Trophoblast cell (in vitro differentiated cells and primary cell): ENCODE results near the gene CDC25B. TPM values are rescaled to one million over a fixed set of nuclear protein-coding genes. Genes with fewer than 3 reads are reported as not detected.

ENCODE experiments used
- DNase-seq, 2 donors: peaks; one replicate each; pipeline ENCODE4 v3.0.0-alpha.2; 2016
- H2AFZ ChIP-seq: 2 replicates; pipeline ENCODE4 v1.6.1; 2013; ENCODE audit warnings: low read length, moderate library complexity, mild to moderate bottlenecking; ENCODE audit not compliant: insufficient read depth, poor library complexity
- H2AK5ac ChIP-seq: 2 replicates; pipeline ENCODE4 v1.6.1; 2013; ENCODE audit warnings: mild to moderate bottlenecking, low read length
- H2BK120ac ChIP-seq: 2 replicates; pipeline ENCODE4 v1.6.1; 2013; ENCODE audit warnings: low read length, mild to moderate bottlenecking, moderate library complexity; ENCODE audit not compliant: insufficient read depth, poor library complexity
- H2BK12ac ChIP-seq: 2 replicates; pipeline ENCODE4 v1.6.1; 2013; ENCODE audit warnings: mild to moderate bottlenecking, low read length, moderate library complexity
- H2BK5ac ChIP-seq: 2 replicates; pipeline ENCODE4 v1.6.1; 2013; ENCODE audit warnings: low read length, low read depth, moderate library complexity, mild to moderate bottlenecking; ENCODE audit not compliant: poor library complexity
- H3K14ac ChIP-seq: 2 replicates; pipeline ENCODE4 v1.6.1; 2013; ENCODE audit warnings: mild to moderate bottlenecking, low read length
- H3K18ac ChIP-seq: 2 replicates; pipeline ENCODE4 v1.6.1; 2013; ENCODE audit warnings: mild to moderate bottlenecking, low read length
- H3K23ac ChIP-seq: 2 replicates; pipeline ENCODE4 v1.6.1; 2013; ENCODE audit warnings: low read length
- H3K27ac ChIP-seq: 2 replicates; pipeline ENCODE4 v1.5.1; 2013; ENCODE audit warnings: low read depth, mild to moderate bottlenecking, inconsistent platforms, low read length, moderate library complexity
- H3K27me3 ChIP-seq: 2 replicates; pipeline ENCODE4 v1.6.1; 2013; ENCODE audit warnings: inconsistent platforms, mild to moderate bottlenecking, low read length, moderate library complexity; ENCODE audit not compliant: insufficient read depth
- H3K36me3 ChIP-seq, 2 experiments: 1 replicate in 1 of 2; 2 replicates in 1 of 2; pipeline ENCODE4 v1.6.1; 2013; ENCODE audit warnings: low read length in 2 of 2, mild to moderate bottlenecking in 2 of 2, moderate library complexity in 1 of 2; ENCODE audit not compliant: insufficient read depth in 2 of 2, control insufficient read depth in 1 of 2
- H3K4ac ChIP-seq: 2 replicates; pipeline ENCODE4 v1.6.1; 2013; ENCODE audit warnings: low read depth, mild to moderate bottlenecking, low read length, moderate library complexity
- H3K4me1 ChIP-seq, 2 experiments: 1 replicate in 1 of 2; 2 replicates in 1 of 2; pipeline ENCODE4 v1.6.1; 2013; ENCODE audit warnings: low read length in 2 of 2, mild to moderate bottlenecking in 2 of 2, moderate library complexity in 1 of 2; ENCODE audit not compliant: insufficient read depth in 2 of 2, control insufficient read depth in 1 of 2
- H3K4me2 ChIP-seq: 2 replicates; pipeline ENCODE4 v1.6.1; 2013; ENCODE audit warnings: inconsistent platforms, mild to moderate bottlenecking, low read length, moderate library complexity
- H3K4me3 ChIP-seq: 2 replicates; pipeline ENCODE4 v1.5.1; 2013; ENCODE audit warnings: mild to moderate bottlenecking, low read depth, low read length, inconsistent platforms
- H3K79me1 ChIP-seq: one replicate; pipeline ENCODE4 v1.6.1; 2013; ENCODE audit warnings: low read length
- H3K79me2 ChIP-seq: 2 replicates; pipeline ENCODE4 v1.6.1; 2013; ENCODE audit warnings: low read length, mild to moderate bottlenecking; ENCODE audit not compliant: control insufficient read depth, insufficient read depth, poor library complexity
- H3K9ac ChIP-seq: 2 replicates; pipeline ENCODE4 v1.6.1; 2013; ENCODE audit warnings: mild to moderate bottlenecking, low read length
- H3K9me3 ChIP-seq: 2 replicates; pipeline ENCODE4 v1.6.1; 2013; ENCODE audit warnings: low read depth, mild to moderate bottlenecking, control low read depth, inconsistent platforms, low read length; ENCODE audit not compliant: insufficient read depth
- H4K12ac ChIP-seq: 2 replicates; pipeline ENCODE4 v1.6.1; 2013; ENCODE audit warnings: low read depth, mild to moderate bottlenecking, low read length, moderate library complexity
- H4K8ac ChIP-seq: 2 replicates; pipeline ENCODE4 v1.6.1; 2013; ENCODE audit warnings: low read depth, mild to moderate bottlenecking, low read length, moderate library complexity
- H4K91ac ChIP-seq: one replicate; pipeline ENCODE4 v1.6.1; 2013; ENCODE audit warnings: low read depth, mild to moderate bottlenecking, low read length, moderate library complexity
- WGBS: extraction: QIAGEN DNeasy Blood & Tissue Kit; methylation state at CpG from one replicate; pipeline ENCODE4 v1.1.7; 2013; ENCODE audit warnings: missing lambda C conversion rate; ENCODE audit not compliant: insufficient read length, insufficient coverage; ENCODE audit errors: extremely low coverage; 5-methylcytosine and 5-hydroxymethylcytosine counted together
- polyA plus RNA-seq: library from polyadenylated mRNA; stranded (reverse); fragments of 200-250 nt; gene quantifications from 2 replicates; pipeline ENCODE4 v1.2.3, GENCODE V29; 2013

The CDC25B gene
- polyA plus RNA-seq, result 25.2 and 26.6 TPM in 2 replicates

DNA sequence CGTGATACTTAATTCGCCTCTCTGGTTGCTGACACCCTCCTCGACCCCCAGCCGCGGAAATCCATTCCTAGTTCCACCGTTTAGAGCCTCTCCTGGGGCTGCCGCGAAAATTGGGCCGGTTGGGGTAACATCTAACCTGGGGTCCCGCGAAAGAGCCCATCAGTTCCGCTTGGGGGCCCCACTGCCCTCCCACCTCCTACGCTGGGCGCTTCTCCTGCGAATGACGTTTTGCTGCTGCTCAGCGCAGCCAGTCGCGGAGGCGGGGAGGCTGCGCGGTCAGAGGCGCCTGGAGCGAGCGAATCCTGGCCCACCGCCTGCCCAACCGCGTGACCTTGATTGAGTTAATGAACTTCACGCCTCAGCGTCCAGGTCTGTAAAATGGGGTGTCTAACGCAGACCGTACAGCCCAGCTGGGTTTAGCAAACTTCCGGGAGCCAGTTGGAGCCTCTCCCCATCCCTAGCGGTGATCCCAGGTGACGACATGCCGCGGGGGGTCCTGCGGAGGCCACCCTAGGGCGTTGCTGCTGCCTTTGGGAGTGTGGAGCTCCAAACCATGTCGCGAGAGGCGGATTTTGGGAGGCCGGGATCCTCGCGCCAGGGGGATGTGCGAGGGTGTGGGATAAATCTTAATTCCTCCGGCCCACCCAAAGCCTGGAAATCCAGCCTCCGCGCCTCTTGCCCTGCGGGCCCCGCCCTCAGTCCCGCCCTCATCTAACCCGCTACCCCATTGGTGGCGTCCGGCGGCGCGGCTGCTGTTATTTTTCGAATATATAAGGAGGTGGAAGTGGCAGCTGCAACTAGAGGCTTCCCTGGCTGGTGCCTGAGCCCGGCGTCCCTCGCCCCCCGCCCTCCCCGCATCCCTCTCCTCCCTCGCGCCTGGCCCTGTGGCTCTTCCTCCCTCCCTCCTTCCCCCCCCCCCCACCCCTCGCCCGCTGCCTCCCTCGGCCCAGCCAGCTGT, at the start of gene CDC25B:
Gene CDC25B (plus strand): TSS at position 800 of the 958 bp plus-strand sequence. CDS start 222 bp downstream, outside the sequence.
- Histone ChIP-seq H2BK120ac (peak within 1 kb of the TSS; percentile 44), H4K8ac (peak within 1 kb of the TSS; percentile 83), H2BK5ac (peak within 1 kb of the TSS; percentile 42), H2BK12ac (no peak within 1 kb of the TSS), H3K36me3 (peaks cover 6 to 12% of the 10 kb centered on the region in 2 experiments), H3K4me3 (peak within 1 kb of the TSS; percentile 78), H3K23ac (no peak within 1 kb of the TSS), H3K4me2 (peak within 1 kb of the TSS; percentile 83), H4K12ac (peak within 1 kb of the TSS; percentile 39), H3K79me2 (peaks cover 3% of the 10 kb centered on the region), H3K4me1 (peaks cover 19 to 22% of the 10 kb centered on the region in 2 experiments), H3K18ac (peak within 1 kb of the TSS; percentile 66), H3K9me3 (no peaks in the 10 kb centered on the region), H2AFZ (peak within 1 kb of the TSS; percentile 90), H3K27ac (peak within 1 kb of the TSS; percentile 3), H3K9ac (peak within 1 kb of the TSS; percentile 67), H2AK5ac (no peak within 1 kb of the TSS), H3K4ac (peak within 1 kb of the TSS; percentile 61), H4K91ac (peak within 1 kb of the TSS; percentile 90), H3K79me1 (peaks cover 9% of the 10 kb centered on the region), H3K14ac (peak within 1 kb of the TSS; percentile 90), H3K27me3 (no peaks in the 10 kb centered on the region)
- WGBS, result no CpG with 5 or more reads among the region's 69 CpGs
- peak; percentile 79 to 87 for DNase-seq

DNA sequence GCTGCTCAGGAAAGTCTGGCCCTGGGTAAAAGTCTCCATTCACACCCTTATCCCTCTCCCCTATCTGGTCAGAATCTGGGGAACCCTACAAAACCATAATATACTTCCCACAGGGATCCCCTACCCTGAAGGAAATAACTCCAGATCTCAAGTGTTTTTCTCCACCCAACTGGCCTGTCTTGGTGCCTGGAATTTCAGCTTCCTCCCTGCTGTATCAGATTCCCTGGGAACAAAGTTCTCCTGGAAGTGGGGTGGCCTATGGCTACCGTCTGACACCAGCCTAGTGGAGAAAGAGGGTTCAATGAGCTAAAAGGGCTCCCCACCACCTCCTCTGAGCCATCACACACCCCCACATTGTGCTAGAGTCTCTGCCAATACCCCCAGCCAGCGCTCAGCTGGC, 48.6 kb upstream of the CDC25B start:
- H3K4me1 ChIP-seq, result peaks cover 3 to 8% of the 10 kb centered on the region in 2 experiments
- no peak overlapping the region for H4K8ac ChIP-seq
- peaks cover 36% of the 10 kb centered on the region for H3K27me3 ChIP-seq
- H3K79me1 ChIP-seq, result no peaks in the 10 kb centered on the region
- no peak overlapping the region for H2AFZ ChIP-seq
- no peak overlapping the region for H2BK5ac ChIP-seq
- H4K12ac ChIP-seq, result no peak overlapping the region
- peaks cover 14% of the 10 kb centered on the region for H3K9me3 ChIP-seq
- no peak overlapping the region for H3K18ac ChIP-seq
- no peak overlapping the region for H3K9ac ChIP-seq
- no peak overlapping the region for H3K4ac ChIP-seq
- no peak overlapping the region for H2BK120ac ChIP-seq
- no peak overlapping the region for H3K14ac ChIP-seq
- H4K91ac ChIP-seq, result no peak overlapping the region
- no peak overlapping the region for H2BK12ac ChIP-seq
- no peak overlapping the region for H3K4me2 ChIP-seq
- H3K27ac ChIP-seq, result no peak overlapping the region
- H2AK5ac ChIP-seq, result no peak overlapping the region
- no peak overlapping the region for H3K23ac ChIP-seq
- no peak overlapping the region for H3K4me3 ChIP-seq
- no peak for DNase-seq
- H3K79me2 ChIP-seq, result no peaks in the 10 kb centered on the region
- no CpG with 5 or more reads among the region's 2 CpGs for WGBS
- no peaks in the 10 kb centered on the region for H3K36me3 ChIP-seq

DNA sequence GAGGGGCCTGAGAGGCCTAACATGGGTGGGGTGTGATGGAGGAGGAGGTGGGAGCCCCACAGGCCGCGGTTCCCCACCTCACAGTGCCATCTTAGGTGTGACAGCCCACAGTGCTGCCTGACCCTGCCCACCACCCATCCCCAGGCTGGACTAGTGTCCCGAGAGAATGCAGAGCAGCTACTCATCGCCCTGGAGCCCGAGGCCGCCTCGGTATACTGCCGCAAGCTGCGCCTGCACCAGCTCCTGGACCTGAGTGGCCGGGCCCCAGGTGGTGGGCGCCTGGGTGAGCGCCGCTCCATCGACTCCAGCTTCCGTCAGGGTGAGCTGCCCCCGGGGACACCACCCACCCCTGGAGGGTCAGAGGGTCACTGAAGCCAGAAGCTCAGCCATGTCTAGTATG, 48.0 kb upstream of the CDC25B start:
- peaks cover 14% of the 10 kb centered on the region for H3K9me3 ChIP-seq
- no peak overlapping the region for H3K18ac ChIP-seq
- no CpG with 5 or more reads among the region's 16 CpGs for WGBS
- no peak overlapping the region for H2BK12ac ChIP-seq
- no peak overlapping the region for H3K14ac ChIP-seq
- no peak overlapping the region for H4K12ac ChIP-seq
- no peak overlapping the region for H4K8ac ChIP-seq
- no peak overlapping the region for H3K4me2 ChIP-seq
- H3K23ac ChIP-seq, result no peak overlapping the region
- no peaks in the 10 kb centered on the region for H3K79me1 ChIP-seq
- H2AK5ac ChIP-seq, result no peak overlapping the region
- H3K4me3 ChIP-seq, result no peak overlapping the region
- no peak overlapping the region for H3K27ac ChIP-seq
- no peaks in the 10 kb centered on the region for H3K79me2 ChIP-seq
- H4K91ac ChIP-seq, result no peak overlapping the region
- no peaks in the 10 kb centered on the region for H3K36me3 ChIP-seq
- peaks cover 3 to 8% of the 10 kb centered on the region in 2 experiments for H3K4me1 ChIP-seq
- DNase-seq, result no peak
- no peak overlapping the region for H2BK120ac ChIP-seq
- H2BK5ac ChIP-seq, result no peak overlapping the region
- H2AFZ ChIP-seq, result no peak overlapping the region
- H3K9ac ChIP-seq, result no peak overlapping the region
- peaks cover 36% of the 10 kb centered on the region for H3K27me3 ChIP-seq
- no peak overlapping the region for H3K4ac ChIP-seq

DNA sequence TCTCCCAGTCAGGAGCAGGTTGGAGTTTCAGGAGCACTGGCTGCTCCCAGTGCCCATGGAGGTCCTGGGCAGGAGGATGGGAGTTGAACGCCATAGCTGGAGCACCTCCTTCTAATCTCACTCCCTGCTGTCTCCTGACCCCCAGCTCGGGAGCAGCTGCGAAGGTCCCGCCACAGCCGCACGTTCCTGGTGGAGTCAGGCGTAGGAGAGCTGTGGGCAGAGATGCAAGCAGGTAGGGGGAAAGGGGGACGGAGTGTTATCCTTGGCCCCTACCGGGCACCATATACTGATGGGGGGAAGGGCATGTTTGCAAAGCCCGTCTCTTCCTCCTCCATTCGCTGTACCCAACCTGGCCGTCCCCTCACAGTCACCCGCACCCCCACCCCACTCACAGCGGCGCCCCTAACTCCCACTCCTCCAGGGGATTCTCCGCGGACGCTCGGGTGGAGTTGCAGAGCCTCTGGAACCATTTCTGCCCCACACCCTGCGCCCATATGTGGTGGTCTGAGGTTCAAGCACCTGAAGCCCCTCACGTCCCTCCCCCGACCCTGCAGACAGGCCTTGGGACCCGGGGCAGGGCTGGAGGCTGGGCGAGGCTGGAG, 46.9 kb upstream of the CDC25B start:
- no peak overlapping the region for H3K27ac ChIP-seq
- peak overlapping the region; percentile 35 for H3K4me3 ChIP-seq
- H3K79me2 ChIP-seq, result no peaks in the 10 kb centered on the region
- peaks cover 36% of the 10 kb centered on the region for H3K27me3 ChIP-seq
- H3K4me2 ChIP-seq, result peak overlapping the region; percentile 12
- H3K9me3 ChIP-seq, result peaks cover 13% of the 10 kb centered on the region
- peaks cover 3 to 8% of the 10 kb centered on the region in 2 experiments for H3K4me1 ChIP-seq
- no peak overlapping the region for H3K4ac ChIP-seq
- no peak overlapping the region for H3K14ac ChIP-seq
- peak overlapping the region; percentile 37 for H2AFZ ChIP-seq
- H3K79me1 ChIP-seq, result no peaks in the 10 kb centered on the region
- H3K36me3 ChIP-seq, result no peaks in the 10 kb centered on the region
- no peak overlapping the region for H3K18ac ChIP-seq
- DNase-seq, result no peak
- no peak overlapping the region for H2BK120ac ChIP-seq
- no peak overlapping the region for H2BK12ac ChIP-seq
- no peak overlapping the region for H2AK5ac ChIP-seq
- no peak overlapping the region for H3K23ac ChIP-seq
- H4K12ac ChIP-seq, result no peak overlapping the region
- no peak overlapping the region for H2BK5ac ChIP-seq
- no CpG with 5 or more reads among the region's 24 CpGs for WGBS
- H4K8ac ChIP-seq, result no peak overlapping the region
- no peak overlapping the region for H3K9ac ChIP-seq
- H4K91ac ChIP-seq, result no peak overlapping the region
